ENCODE results near the gene NSRP1. TPM values are rescaled to one million over a fixed set of nuclear protein-coding genes. Genes with fewer than 3 reads are reported as not detected.

NSRP1 gene
- total RNA-seq, 1 experiment from 2014 or later: 22.8 TPM

DNA sequence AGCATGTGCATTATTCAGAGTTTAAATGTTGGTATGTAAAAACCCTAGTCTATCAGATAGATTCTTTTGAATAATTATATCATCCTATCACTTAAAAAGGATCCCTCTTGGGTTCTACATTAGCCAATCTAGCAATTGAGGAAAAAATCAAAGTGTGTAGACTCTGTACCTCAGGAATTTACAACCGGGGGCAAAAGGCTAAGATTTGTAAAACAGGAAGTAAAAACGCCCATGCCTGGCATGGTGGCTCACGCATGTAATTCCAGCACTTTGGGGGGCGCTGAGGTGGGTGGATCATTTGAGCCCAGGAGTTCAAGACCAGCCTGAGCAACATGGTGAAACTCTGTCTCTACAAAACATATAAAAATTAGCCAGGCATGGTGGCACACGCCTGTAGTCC, 60.2 kb downstream of the NSRP1 start (continued):
- TF ChIP-seq, protein P1, sequence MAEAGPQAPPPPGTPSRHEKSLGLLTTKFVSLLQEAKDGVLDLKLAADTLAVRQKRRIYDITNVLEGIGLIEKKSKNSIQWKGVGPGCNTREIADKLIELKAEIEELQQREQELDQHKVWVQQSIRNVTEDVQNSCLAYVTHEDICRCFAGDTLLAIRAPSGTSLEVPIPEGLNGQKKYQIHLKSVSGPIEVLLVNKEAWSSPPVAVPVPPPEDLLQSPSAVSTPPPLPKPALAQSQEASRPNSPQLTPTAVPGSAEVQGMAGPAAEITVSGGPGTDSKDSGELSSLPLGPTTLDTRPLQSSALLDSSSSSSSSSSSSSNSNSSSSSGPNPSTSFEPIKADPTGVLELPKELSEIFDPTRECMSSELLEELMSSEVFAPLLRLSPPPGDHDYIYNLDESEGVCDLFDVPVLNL (CRISPR knock-in tag; IDR thresholded peaks at IDR 0.05; ENCODE audit: borderline replicate concordance, low read depth): no peak
- no peak for TF ChIP-seq CBFB (CRISPR knock-in tag; IDR thresholded peaks at IDR 0.05; ENCODE audit: low read depth)
- TF ChIP-seq ZNF219 (CRISPR knock-in tag; IDR thresholded peaks at IDR 0.05; ENCODE audit: borderline replicate concordance): no peak

- ChIA-PET CTCF (no interaction called here), POLR2A (no interaction called here)
- DNase-seq (ENCODE audit: low spot score) (no peak), ATAC-seq (no peak)
- no peaks in the 10 kb centered on the region for H3K9me3 Mint-ChIP-seq
- H3K27me3 Mint-ChIP-seq (ENCODE audit: low read depth): no peaks in the 10 kb centered on the region
- peaks cover 20% of the 10 kb centered on the region for H3K36me3 Mint-ChIP-seq
- no peak overlapping the region for H3K4me3 Mint-ChIP-seq
- no peak overlapping the region for H3K27ac Mint-ChIP-seq
- TF ChIP-seq SMAD3 (CRISPR knock-in tag; IDR thresholded peaks at IDR 0.05; ENCODE audit: borderline replicate concordance): no peak
- TF ChIP-seq, protein P2, sequence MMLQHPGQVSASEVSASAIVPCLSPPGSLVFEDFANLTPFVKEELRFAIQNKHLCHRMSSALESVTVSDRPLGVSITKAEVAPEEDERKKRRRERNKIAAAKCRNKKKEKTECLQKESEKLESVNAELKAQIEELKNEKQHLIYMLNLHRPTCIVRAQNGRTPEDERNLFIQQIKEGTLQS (CRISPR knock-in tag; conservative IDR thresholded peaks at IDR 0.05): no peak
- no peak for TF ChIP-seq TP53 (CRISPR knock-in tag; IDR thresholded peaks at IDR 0.05)
- no peak for TF ChIP-seq AFF4 (CRISPR knock-in tag; IDR thresholded peaks at IDR 0.05; ENCODE audit: borderline replicate concordance)
- no peak for TF ChIP-seq ERG (CRISPR knock-in tag; IDR thresholded peaks at IDR 0.05)
- TF ChIP-seq TEAD4 (CRISPR knock-in tag; IDR thresholded peaks at IDR 0.05): no peak
- TF ChIP-seq GTF2I (CRISPR knock-in tag; conservative IDR thresholded peaks at IDR 0.05): no peak
- TF ChIP-seq, protein P3, sequence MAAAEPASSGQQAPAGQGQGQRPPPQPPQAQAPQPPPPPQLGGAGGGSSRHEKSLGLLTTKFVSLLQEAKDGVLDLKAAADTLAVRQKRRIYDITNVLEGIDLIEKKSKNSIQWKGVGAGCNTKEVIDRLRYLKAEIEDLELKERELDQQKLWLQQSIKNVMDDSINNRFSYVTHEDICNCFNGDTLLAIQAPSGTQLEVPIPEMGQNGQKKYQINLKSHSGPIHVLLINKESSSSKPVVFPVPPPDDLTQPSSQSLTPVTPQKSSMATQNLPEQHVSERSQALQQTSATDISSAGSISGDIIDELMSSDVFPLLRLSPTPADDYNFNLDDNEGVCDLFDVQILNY (CRISPR knock-in tag; IDR thresholded peaks at IDR 0.05): no peak
- TF ChIP-seq ZNF416 (CRISPR knock-in tag; IDR thresholded peaks at IDR 0.05): no peak
- TF ChIP-seq, protein P4, sequence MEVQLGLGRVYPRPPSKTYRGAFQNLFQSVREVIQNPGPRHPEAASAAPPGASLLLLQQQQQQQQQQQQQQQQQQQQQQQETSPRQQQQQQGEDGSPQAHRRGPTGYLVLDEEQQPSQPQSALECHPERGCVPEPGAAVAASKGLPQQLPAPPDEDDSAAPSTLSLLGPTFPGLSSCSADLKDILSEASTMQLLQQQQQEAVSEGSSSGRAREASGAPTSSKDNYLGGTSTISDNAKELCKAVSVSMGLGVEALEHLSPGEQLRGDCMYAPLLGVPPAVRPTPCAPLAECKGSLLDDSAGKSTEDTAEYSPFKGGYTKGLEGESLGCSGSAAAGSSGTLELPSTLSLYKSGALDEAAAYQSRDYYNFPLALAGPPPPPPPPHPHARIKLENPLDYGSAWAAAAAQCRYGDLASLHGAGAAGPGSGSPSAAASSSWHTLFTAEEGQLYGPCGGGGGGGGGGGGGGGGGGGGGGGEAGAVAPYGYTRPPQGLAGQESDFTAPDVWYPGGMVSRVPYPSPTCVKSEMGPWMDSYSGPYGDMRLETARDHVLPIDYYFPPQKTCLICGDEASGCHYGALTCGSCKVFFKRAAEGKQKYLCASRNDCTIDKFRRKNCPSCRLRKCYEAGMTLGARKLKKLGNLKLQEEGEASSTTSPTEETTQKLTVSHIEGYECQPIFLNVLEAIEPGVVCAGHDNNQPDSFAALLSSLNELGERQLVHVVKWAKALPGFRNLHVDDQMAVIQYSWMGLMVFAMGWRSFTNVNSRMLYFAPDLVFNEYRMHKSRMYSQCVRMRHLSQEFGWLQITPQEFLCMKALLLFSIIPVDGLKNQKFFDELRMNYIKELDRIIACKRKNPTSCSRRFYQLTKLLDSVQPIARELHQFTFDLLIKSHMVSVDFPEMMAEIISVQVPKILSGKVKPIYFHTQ (CRISPR knock-in tag; IDR thresholded peaks at IDR 0.05): no peak
- TF ChIP-seq STAT6 (CRISPR knock-in tag; conservative IDR thresholded peaks at IDR 0.05; ENCODE audit: low read depth): no peak
- TF ChIP-seq ATF6 (CRISPR knock-in tag; IDR thresholded peaks at IDR 0.05): no peak
- no peak for TF ChIP-seq JUN (CRISPR knock-in tag; IDR thresholded peaks at IDR 0.05)
- TF ChIP-seq E2F1 (CRISPR knock-in tag; IDR thresholded peaks at IDR 0.05): no peak
- no peaks in the 10 kb centered on the region for H3K4me1 Mint-ChIP-seq
These were observed 70.1 kb downstream of the NSRP1 start for GRCh38 chr17:30186761-30187160.
